HepG2 (cell line): ENCODE data around the gene TFAP2C. TPM values are rescaled to one million over a fixed set of nuclear protein-coding genes. Genes with fewer than 3 reads are reported as not detected.

ENCODE experiments used
- ATAC-seq: fragments of 200-7000 bp; cut with Tn5 transposase; 3 replicates; pipeline ENCODE4 v1.9.1; 2020; ENCODE audit warnings: mild to moderate bottlenecking, moderate library complexity
- BruUV-seq: library from RNA; stranded (reverse); fragments of 400-500 nt; replicated peaks from 2 replicates; lab custom pipeline; 2021; lab: Mats Ljungman, UMichigan
- CTCF ChIA-PET: fragments of 300-600 bp; formaldehyde crosslinking; extraction: SDS; loops from one replicate; lab custom pipeline; 2021; ENCODE audit warnings: low total read pairs, inconsistent platforms, low intra/inter-chr PET ratio; lab: Yijun Ruan, JAX
- POLR2A ChIA-PET: fragments of 350-600 bp; sonication (Branson Sonifier 250); formaldehyde crosslinking; loops from one replicate; lab custom pipeline; 2020; ENCODE audit warnings: antibody characterized with exemption, inconsistent platforms; lab: Yijun Ruan, JAX
- DNase-seq: peaks from one replicate; pipeline ENCODE4 v3.0.0-alpha.2; 2015; ENCODE audit warnings: low spot score
- FAIRE-seq: peaks from 3 replicates; lab custom pipeline; 2011; peaks lifted over from hg19 to GRCh38; lab: Jason Lieb, UNC
- H2AFZ ChIP-seq: one replicate; pipeline ENCODE4 v1.6.1; 2011; ENCODE audit warnings: low read length, inconsistent platforms
- H3K27ac ChIP-seq: fragments of 300-600 bp; 3 replicates; pipeline ENCODE4 v1.8.0; 2011; ENCODE audit warnings: mixed run types, mild to moderate bottlenecking, mixed read lengths, low read length, inconsistent platforms; ENCODE audit not compliant: insufficient read depth; ENCODE audit errors: extremely low read length
- H3K27me3 ChIP-seq, 2 experiments: fragments of 200-600 bp in 1 of 2; 2 replicates in 1 of 2; 3 replicates in 1 of 2; pipeline versions ENCODE4 v1.6.0 to v1.8.0; 2011; ENCODE audit warnings: low read length in 2 of 2, mild to moderate bottlenecking in 2 of 2, moderate library complexity in 2 of 2, inconsistent platforms in 1 of 2; ENCODE audit not compliant: insufficient read depth in 2 of 2, control insufficient read depth in 1 of 2
- H3K36me3 ChIP-seq, 2 experiments: fragments of 200-600 bp in 1 of 2; replicated peaks in 1 of 2; 2 replicates in 1 of 2; 3 replicates in 1 of 2; pipeline versions ENCODE4 v1.5.1 to v1.8.0; 2011; ENCODE audit warnings: low read length in 2 of 2, inconsistent platforms in 1 of 2; ENCODE audit not compliant: insufficient read depth in 2 of 2, control insufficient read depth in 1 of 2
- H3K4me1 ChIP-seq: 2 replicates; pipeline ENCODE4 v1.5.1; 2012; ENCODE audit warnings: low read length, inconsistent platforms; ENCODE audit not compliant: insufficient read depth
- H3K4me2 ChIP-seq: 2 replicates; pipeline ENCODE4 v1.6.0; 2011; ENCODE audit warnings: low read depth, low read length, inconsistent platforms
- H3K4me3 ChIP-seq, 3 experiments: fragments of 200-600 bp in 1 of 3; sonication (generic), shearing (Covaris generic) in 1 of 3; replicated peaks in 1 of 3; 2 replicates each; pipeline ENCODE4 v1.5.1; 2011 to 2016; ENCODE audit warnings: low read length in 3 of 3, inconsistent platforms in 2 of 3, low read depth in 2 of 3, mild to moderate bottlenecking in 2 of 3, control low read depth in 1 of 3, mixed read lengths in 1 of 3; ENCODE audit not compliant: insufficient read depth in 1 of 3
- H3K79me2 ChIP-seq: one replicate; pipeline ENCODE4 v1.6.1; 2011; ENCODE audit warnings: low read length, inconsistent platforms; ENCODE audit not compliant: insufficient read depth
- H3K9ac ChIP-seq: 2 replicates; pipeline ENCODE4 v1.6.0; 2011; ENCODE audit warnings: mild to moderate bottlenecking, low read depth, low read length, inconsistent platforms; ENCODE audit not compliant: insufficient read depth
- H3K9me3 ChIP-seq: 2 replicates; pipeline ENCODE4 v1.5.1; 2012; ENCODE audit warnings: mild to moderate bottlenecking, low read length
- H4K20me1 ChIP-seq: 2 replicates; pipeline ENCODE4 v1.6.0; 2011; ENCODE audit warnings: inconsistent platforms, mild to moderate bottlenecking, low read length, moderate library complexity; ENCODE audit not compliant: insufficient read depth
- FOXA3 ChIP-seq: IDR thresholded peaks from 2 replicates; pipeline ENCODE4 v1.6.1; 2016; ENCODE audit warnings: missing genetic modification reagents, missing compliant biosample characterization
- NBN ChIP-seq: fragments of 450-650 bp; conservative IDR thresholded peaks from 2 replicates; pipeline ENCODE4 v1.6.1; 2017
- TCF7 ChIP-seq: sonication (generic); IDR thresholded peaks from 2 replicates; pipeline ENCODE4 v1.6.1; 2016; ENCODE audit warnings: antibody characterized with exemption, low read depth
- ZFP37 ChIP-seq: sonication (generic); formaldehyde crosslinking; IDR thresholded peaks from 2 replicates; pipeline ENCODE4 v1.4.0; 2020; ENCODE audit warnings: missing genetic modification reagents, borderline replicate concordance
- ZNF703 ChIP-seq: sonication (generic); formaldehyde crosslinking; IDR thresholded peaks from 2 replicates; pipeline ENCODE4 v1.5.1; 2020; ENCODE audit warnings: missing genetic modification reagents, mild to moderate bottlenecking, moderate library complexity, borderline replicate concordance
- WGBS: methylation state at CpG from one replicate; pipeline ENCODE4 v1.1.6; 2017; ENCODE audit warnings: low lambda C conversion rate; 5-methylcytosine and 5-hydroxymethylcytosine counted together
- in situ Hi-C: cut with HindIII; loops from 2 replicates; pipeline ENCODE4 v1.10.0; 2017; ENCODE audit warnings: low pct_unique_long_range_greater_than_20kb; ENCODE audit not compliant: extremely low pct_ligation_motif_present
- intact Hi-C: fragments of 100-400 bp; cut with micrococcal nuclease; formaldehyde crosslinking; loops from one replicate; pipeline ENCODE4 v1.10.0; 2022; ENCODE audit not compliant: unreplicated experiment
- polyA plus RNA-seq, 8 experiments: library from polyadenylated mRNA; depleted of rRNA in 3 of 8; stranded (reverse) in 7 of 8; unstranded in 1 of 8; fragments of >200 nt; fragmentation: Illumina TruSeq in 4 of 8; extraction: Trizol in 4 of 8; gene quantifications; 2 replicates each; pipeline versions ENCODE4 v1.2.1 to v1.2.3, GENCODE V29; 2011 to 2016; ENCODE audit warnings: low read depth in 4 of 8, missing spikeins in 1 of 8, mixed read lengths in 1 of 8; ENCODE audit not compliant: insufficient read depth in 1 of 8
- total RNA-seq, 5 experiments: library from RNA; depleted of rRNA; stranded (reverse); fragments of >200 nt; fragmentation: Illumina TruSeq; extraction: Trizol; gene quantifications; 2 replicates each; pipeline ENCODE4 v1.2.3, GENCODE V29; 2016; ENCODE audit warnings: low read depth in 1 of 5
- TF ChIP-seq, protein P1 (sequence below): sonication (generic); formaldehyde crosslinking; IDR thresholded peaks from 2 replicates; pipeline ENCODE4 v1.5.0; 2020; ENCODE audit warnings: mild to moderate bottlenecking, missing genetic modification reagents
- TF ChIP-seq, protein P2 (sequence below): sonication (generic); formaldehyde crosslinking; IDR thresholded peaks from 2 replicates; pipeline ENCODE4 v1.4.0; 2020; ENCODE audit warnings: missing genetic modification reagents
- TF ChIP-seq, protein P3 (sequence below): sonication (generic); formaldehyde crosslinking; IDR thresholded peaks from 2 replicates; pipeline ENCODE4 v1.4.0; 2020; ENCODE audit warnings: missing genetic modification reagents, borderline replicate concordance

Gene TFAP2C
- total and polyA plus RNA-seq, 2 of the 13 experiments (the other 11 are each of a cell fraction or from before 2014, with no cell fraction given) = not detected

DNA sequence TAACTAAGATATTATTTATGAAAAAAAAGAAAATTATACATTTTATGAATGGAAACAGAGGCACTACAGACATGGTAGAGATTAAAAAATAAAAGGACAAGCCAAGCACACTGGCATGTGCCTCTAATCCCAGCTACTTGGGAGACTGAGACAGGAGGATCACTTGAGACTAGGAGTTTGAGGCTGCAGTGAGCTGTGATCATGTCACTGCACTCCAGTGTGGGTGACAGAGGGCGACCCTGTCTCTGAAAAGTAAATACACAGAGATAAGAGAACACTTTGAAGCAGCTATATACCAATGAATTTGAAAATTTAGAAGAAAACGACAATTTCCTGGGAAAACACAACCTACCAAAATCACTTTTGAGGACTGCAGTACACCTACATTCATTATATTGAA lies 47.4 kb upstream of the TFAP2C start:
- peaks cover 5% of the 10 kb centered on the region; the same call in 1 of the 2 replicates for H3K4me1 ChIP-seq
- H3K36me3 ChIP-seq = no peaks in the 10 kb centered on the region
- FAIRE-seq = no peak
- in situ Hi-C loops (no loop called here), intact Hi-C loops (no loop called here)
- TF ChIP-seq, protein P1, sequence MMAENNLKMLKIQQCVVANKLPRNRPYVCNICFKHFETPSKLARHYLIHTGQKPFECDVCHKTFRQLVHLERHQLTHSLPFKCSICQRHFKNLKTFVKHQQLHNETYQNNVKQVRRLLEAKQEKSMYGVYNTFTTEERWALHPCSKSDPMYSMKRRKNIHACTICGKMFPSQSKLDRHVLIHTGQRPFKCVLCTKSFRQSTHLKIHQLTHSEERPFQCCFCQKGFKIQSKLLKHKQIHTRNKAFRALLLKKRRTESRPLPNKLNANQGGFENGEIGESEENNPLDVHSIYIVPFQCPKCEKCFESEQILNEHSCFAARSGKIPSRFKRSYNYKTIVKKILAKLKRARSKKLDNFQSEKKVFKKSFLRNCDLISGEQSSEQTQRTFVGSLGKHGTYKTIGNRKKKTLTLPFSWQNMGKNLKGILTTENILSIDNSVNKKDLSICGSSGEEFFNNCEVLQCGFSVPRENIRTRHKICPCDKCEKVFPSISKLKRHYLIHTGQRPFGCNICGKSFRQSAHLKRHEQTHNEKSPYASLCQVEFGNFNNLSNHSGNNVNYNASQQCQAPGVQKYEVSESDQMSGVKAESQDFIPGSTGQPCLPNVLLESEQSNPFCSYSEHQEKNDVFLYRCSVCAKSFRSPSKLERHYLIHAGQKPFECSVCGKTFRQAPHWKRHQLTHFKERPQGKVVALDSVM = peak; percentile 85
- TF ChIP-seq TCF7 (peak; percentile 32; the same call in 1 of the 2 replicates), NBN (no peak), FOXA3 (CRISPR knock-in tag) (0 out of 2 replicates have a peak, but pooled peaks have one; percentile 22)
- H3K27me3 ChIP-seq = peaks cover 4 to 29% of the 10 kb centered on the region in 2 experiments; a peak in 3 of 5 replicates
- 0% methylated on average over 2 of the region's 2 CpGs for WGBS
- no peak for ATAC-seq
- no TSS peak for BruUV-seq
- H3K27ac ChIP-seq = no peak overlapping the region
- H2AFZ ChIP-seq = no peak overlapping the region
- no peak overlapping the region for H3K4me3 ChIP-seq
- no peaks in the 10 kb centered on the region for H3K79me2 ChIP-seq
- no peak overlapping the region for H3K9ac ChIP-seq
- no peak overlapping the region for H3K4me2 ChIP-seq
- H3K9me3 ChIP-seq = no peaks in the 10 kb centered on the region
- no peaks in the 10 kb centered on the region for H4K20me1 ChIP-seq
- POLR2A ChIA-PET = no interaction called here
- CTCF ChIA-PET = no interaction called here
- peak; percentile 19 for DNase-seq

DNA sequence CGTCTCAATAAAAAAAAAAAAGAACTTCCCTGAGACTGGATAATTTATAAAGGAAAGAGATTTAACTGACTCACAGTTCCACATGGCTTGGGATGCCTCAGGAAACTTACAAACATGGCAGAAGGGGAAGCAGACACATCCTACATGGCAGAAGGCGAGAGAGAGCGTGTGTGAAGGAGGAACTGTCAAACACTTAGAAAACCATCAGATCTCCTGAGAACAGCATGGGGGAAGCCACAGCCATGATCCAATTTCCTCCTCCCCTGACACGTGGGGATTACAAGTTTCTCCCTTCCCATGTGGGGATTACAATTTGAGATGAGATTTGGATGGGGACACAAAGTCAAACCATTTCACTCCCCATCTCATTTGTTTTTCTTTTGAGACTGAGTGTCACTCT lies 46.6 kb upstream of the TFAP2C start:
- no peak for DNase-seq
- WGBS = 58% methylated on average over 4 of the region's 4 CpGs

More for the DNA sequence above, 46.6 kb upstream of the TFAP2C start:
- intact Hi-C loops = no loop called here
- no peaks in the 10 kb centered on the region for H4K20me1 ChIP-seq
- no peaks in the 10 kb centered on the region for H3K79me2 ChIP-seq
- H3K4me1 ChIP-seq = peaks cover 5% of the 10 kb centered on the region; the same call in 1 of the 2 replicates
- H3K4me3 ChIP-seq = no peak overlapping the region
- no peaks in the 10 kb centered on the region for H3K36me3 ChIP-seq
- H3K27me3 ChIP-seq = peaks cover 4 to 29% of the 10 kb centered on the region in 2 experiments; a peak in 3 of 5 replicates
- TF ChIP-seq ZFP37 (no peak), ZNF703 (CRISPR knock-in tag) (no peak)
- TF ChIP-seq, protein P2, sequence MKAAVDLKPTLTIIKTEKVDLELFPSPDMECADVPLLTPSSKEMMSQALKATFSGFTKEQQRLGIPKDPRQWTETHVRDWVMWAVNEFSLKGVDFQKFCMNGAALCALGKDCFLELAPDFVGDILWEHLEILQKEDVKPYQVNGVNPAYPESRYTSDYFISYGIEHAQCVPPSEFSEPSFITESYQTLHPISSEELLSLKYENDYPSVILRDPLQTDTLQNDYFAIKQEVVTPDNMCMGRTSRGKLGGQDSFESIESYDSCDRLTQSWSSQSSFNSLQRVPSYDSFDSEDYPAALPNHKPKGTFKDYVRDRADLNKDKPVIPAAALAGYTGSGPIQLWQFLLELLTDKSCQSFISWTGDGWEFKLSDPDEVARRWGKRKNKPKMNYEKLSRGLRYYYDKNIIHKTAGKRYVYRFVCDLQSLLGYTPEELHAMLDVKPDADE (CRISPR knock-in tag) = no peak
- TF ChIP-seq, protein P3, sequence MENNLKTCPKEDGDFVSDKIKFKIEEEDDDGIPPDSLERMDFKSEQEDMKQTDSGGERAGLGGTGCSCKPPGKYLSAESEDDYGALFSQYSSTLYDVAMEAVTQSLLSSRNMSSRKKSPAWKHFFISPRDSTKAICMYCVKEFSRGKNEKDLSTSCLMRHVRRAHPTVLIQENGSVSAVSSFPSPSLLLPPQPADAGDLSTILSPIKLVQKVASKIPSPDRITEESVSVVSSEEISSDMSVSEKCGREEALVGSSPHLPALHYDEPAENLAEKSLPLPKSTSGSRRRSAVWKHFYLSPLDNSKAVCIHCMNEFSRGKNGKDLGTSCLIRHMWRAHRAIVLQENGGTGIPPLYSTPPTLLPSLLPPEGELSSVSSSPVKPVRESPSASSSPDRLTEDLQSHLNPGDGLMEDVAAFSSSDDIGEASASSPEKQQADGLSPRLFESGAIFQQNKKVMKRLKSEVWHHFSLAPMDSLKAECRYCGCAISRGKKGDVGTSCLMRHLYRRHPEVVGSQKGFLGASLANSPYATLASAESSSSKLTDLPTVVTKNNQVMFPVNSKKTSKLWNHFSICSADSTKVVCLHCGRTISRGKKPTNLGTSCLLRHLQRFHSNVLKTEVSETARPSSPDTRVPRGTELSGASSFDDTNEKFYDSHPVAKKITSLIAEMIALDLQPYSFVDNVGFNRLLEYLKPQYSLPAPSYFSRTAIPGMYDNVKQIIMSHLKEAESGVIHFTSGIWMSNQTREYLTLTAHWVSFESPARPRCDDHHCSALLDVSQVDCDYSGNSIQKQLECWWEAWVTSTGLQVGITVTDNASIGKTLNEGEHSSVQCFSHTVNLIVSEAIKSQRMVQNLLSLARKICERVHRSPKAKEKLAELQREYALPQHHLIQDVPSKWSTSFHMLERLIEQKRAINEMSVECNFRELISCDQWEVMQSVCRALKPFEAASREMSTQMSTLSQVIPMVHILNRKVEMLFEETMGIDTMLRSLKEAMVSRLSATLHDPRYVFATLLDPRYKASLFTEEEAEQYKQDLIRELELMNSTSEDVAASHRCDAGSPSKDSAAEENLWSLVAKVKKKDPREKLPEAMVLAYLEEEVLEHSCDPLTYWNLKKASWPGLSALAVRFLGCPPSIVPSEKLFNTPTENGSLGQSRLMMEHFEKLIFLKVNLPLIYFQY (CRISPR knock-in tag) = no peak
- TF ChIP-seq, all 625 proteins: peak for 0
- in situ Hi-C loops = no loop called here
- POLR2A ChIA-PET = no interaction called here
- no peak overlapping the region for H2AFZ ChIP-seq
- ATAC-seq (no peak), FAIRE-seq (no peak)
- H3K9ac ChIP-seq = no peak overlapping the region
- no peaks in the 10 kb centered on the region for H3K9me3 ChIP-seq
- no peak overlapping the region for H3K4me2 ChIP-seq
- no peak overlapping the region for H3K27ac ChIP-seq
- BruUV-seq = no TSS peak
- CTCF ChIA-PET = no interaction called here
